Stomach (tissue), 19 donors: ENCODE results near the gene OR2M5. TPM values are rescaled to one million over a fixed set of nuclear protein-coding genes. Genes with fewer than 3 reads are reported as not detected.

Source experiments
- DNase-seq, 2 donors: peaks; one replicate each; pipeline versions ENCODE4 v3.0.0 to v3.0.0-alpha.2; 2013 to 2019
- H3K27ac ChIP-seq, 5 donors: fragments of 200-600 bp in 4 of 5; sonication (generic) in 4 of 5; one replicate each; pipeline ENCODE4 v1.5.1; 2013 to 2019; ENCODE audit warnings: mild to moderate bottlenecking in 1 of 5, moderate library complexity in 1 of 5
- H3K27me3 ChIP-seq, 3 donors: fragments of 200-600 bp; sonication (generic); one replicate each; pipeline ENCODE4 v1.5.1; 2017 to 2019; ENCODE audit warnings: mixed run types in 1 of 3
- H3K36me3 ChIP-seq, 4 donors: fragments of 200-600 bp; sonication (generic); 1 replicate in 3 of 4; 2 replicates in 1 of 4; pipeline ENCODE4 v1.5.1; 2016 to 2019
- H3K4me1 ChIP-seq, 4 donors: fragments of 200-600 bp; sonication (generic); one replicate each; pipeline ENCODE4 v1.5.1; 2016 to 2019
- H3K4me3 ChIP-seq, 4 donors: fragments of 200-600 bp; sonication (generic) in 3 of 4; one replicate each; pipeline ENCODE4 v1.5.1; 2016 to 2019; ENCODE audit warnings: mild to moderate bottlenecking in 1 of 4
- H3K9me3 ChIP-seq, 4 donors: fragments of 200-600 bp; sonication (generic); one replicate each; pipeline ENCODE4 v1.5.1; 2016 to 2019
- EP300 ChIP-seq: sonication (generic); formaldehyde crosslinking; IDR thresholded peaks from one replicate; pipeline ENCODE4 v1.6.1; 2017; ENCODE audit warnings: antibody characterized with exemption
- POLR2A ChIP-seq, 4 donors: fragments of 450-650 bp; IDR thresholded peaks; one replicate each; pipeline ENCODE4 v1.6.1; 2016; ENCODE audit warnings: antibody characterized with exemption in 4 of 4, control low read depth in 2 of 4, mild to moderate bottlenecking in 1 of 4, moderate library complexity in 1 of 4
- POLR2AphosphoS5 ChIP-seq, 3 donors: sonication (generic); formaldehyde crosslinking; IDR thresholded peaks; one replicate each; pipeline ENCODE4 v1.6.1; 2016; ENCODE audit warnings: antibody characterized with exemption in 3 of 3
- WGBS, 5 donors: extraction: QIAGEN DNeasy Blood & Tissue Kit in 3 of 5; methylation state at CpG; one replicate each; pipeline versions ENCODE4 v1.1.5 to v1.1.7; 2013 to 2018; 5-methylcytosine and 5-hydroxymethylcytosine counted together
- intact Hi-C: fragments of 100-400 bp; cut with DNase I; formaldehyde crosslinking; loops from one replicate; pipeline ENCODE4 v1.15.1; 2023; ENCODE audit warnings: low total_unique reads
- long read RNA-seq, 10 donors: transcript quantifications; one replicate each; lab custom pipeline, GENCODE V29; 2026
- polyA plus RNA-seq, 3 donors: library from polyadenylated mRNA; stranded (reverse); fragments of 200-250 nt; gene quantifications; one replicate each; pipeline ENCODE4 v1.2.3, GENCODE V29; 2013
- total RNA-seq, 5 donors: library from RNA; depleted of rRNA; stranded (reverse); fragments of >200 nt; gene quantifications; one replicate each; pipeline versions ENCODE4 v1.1.0 to v1.2.3, GENCODE V29; 2014 to 2016
- TF ChIP-seq, protein P1 (sequence below), 7 experiments: fragments of 450-650 bp in 4 of 7; fragments of 200-600 bp in 3 of 7; sonication (generic) in 3 of 7; IDR thresholded peaks; one replicate each; pipeline ENCODE4 v1.5.1; 2016 to 2019; ENCODE audit warnings: antibody characterized with exemption in 7 of 7, control low read depth in 2 of 7, mild to moderate bottlenecking in 1 of 7
- donor health status: healthy with polysubstance abuse.
- donor health status: Bipolar disorder and iron deficiency.
- donor health status: healthy.

Gene OR2M5, protein sequence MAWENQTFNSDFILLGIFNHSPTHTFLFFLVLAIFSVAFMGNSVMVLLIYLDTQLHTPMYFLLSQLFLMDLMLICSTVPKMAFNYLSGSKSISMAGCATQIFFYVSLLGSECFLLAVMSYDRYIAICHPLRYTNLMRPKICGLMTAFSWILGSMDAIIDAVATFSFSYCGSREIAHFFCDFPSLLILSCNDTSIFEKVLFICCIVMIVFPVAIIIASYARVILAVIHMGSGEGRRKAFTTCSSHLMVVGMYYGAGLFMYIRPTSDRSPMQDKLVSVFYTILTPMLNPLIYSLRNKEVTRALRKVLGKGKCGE
- not detected for total RNA-seq
- polyA plus RNA-seq, result not detected
- long read RNA-seq, donor 1, result 0 reads
- long read RNA-seq, donor 2, result 0 reads
- long read RNA-seq, donor 3, result 0 reads
- long read RNA-seq, donor 4, result 0 reads
- long read RNA-seq, donor 5, result 0 reads
- long read RNA-seq, donor 6, result 0 reads
- long read RNA-seq, donor 7, partial matches to known transcripts, result 0 of 1 reads
- long read RNA-seq, donor 7, other reads (novel, unspliced or antisense), result 0 of 1 reads
- long read RNA-seq, donor 8, result 0 reads
- long read RNA-seq, donor 9, result 0 reads
- long read RNA-seq, donor 10, result 0 reads

DNA sequence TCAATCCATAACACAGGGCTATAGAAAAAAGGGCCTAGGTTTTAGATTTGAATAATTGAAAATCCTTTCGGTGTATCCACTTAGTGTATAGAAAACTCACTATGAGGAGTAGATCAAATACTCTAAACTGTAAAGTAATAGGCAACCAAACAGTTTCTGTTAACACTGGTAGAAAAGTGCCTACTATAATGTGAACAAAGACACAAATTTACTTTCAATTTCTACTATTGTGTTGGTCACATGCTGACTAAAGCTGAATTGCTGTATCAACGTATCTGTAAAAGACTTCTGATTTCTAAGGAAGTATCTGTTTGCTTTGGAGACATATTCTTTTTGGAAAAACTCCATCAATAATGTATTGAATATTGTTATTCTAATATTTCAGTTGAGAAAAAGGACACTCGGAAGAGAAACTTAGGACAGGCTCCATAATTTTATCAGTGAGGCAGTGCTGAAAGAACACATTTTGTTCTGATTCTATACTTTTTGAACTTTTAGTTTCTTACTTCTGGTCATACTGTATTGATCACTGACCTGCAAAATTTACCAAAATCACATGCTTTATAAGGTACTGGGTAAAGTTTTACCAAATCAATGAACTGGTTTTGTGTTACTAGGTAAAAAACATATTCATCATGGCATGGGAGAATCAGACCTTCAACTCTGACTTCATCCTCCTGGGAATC lies at the start of gene OR2M5:
OR2M5 (plus strand) TSS at position 636 of the 686 bp plus-strand sequence; CDS start at position 636, 0 bp downstream.
- intact Hi-C loops, result no loop called here
- Histone ChIP-seq H3K27ac (no peak within 1 kb of the TSS), H3K27me3 (no peaks in the 10 kb centered on the region), H3K4me1 (no peaks in the 10 kb centered on the region), H3K9me3 (peaks cover 0 to 15% (median 3%) of the 10 kb centered on the region in 4 donors), H3K4me3 (no peak within 1 kb of the TSS), H3K36me3 (no peaks in the 10 kb centered on the region)
- 81 to 89% (median 86%) methylated on average over 3 of the region's 3 CpGs for WGBS, 5 donors
- no peak for DNase-seq
- TF ChIP-seq, protein P1, sequence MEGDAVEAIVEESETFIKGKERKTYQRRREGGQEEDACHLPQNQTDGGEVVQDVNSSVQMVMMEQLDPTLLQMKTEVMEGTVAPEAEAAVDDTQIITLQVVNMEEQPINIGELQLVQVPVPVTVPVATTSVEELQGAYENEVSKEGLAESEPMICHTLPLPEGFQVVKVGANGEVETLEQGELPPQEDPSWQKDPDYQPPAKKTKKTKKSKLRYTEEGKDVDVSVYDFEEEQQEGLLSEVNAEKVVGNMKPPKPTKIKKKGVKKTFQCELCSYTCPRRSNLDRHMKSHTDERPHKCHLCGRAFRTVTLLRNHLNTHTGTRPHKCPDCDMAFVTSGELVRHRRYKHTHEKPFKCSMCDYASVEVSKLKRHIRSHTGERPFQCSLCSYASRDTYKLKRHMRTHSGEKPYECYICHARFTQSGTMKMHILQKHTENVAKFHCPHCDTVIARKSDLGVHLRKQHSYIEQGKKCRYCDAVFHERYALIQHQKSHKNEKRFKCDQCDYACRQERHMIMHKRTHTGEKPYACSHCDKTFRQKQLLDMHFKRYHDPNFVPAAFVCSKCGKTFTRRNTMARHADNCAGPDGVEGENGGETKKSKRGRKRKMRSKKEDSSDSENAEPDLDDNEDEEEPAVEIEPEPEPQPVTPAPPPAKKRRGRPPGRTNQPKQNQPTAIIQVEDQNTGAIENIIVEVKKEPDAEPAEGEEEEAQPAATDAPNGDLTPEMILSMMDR (IDR thresholded peaks at IDR 0.05), result no peak
- TF ChIP-seq POLR2A (IDR thresholded peaks at IDR 0.05) (no peak), EP300 (no peak), POLR2AphosphoS5 (IDR thresholded peaks at IDR 0.05) (no peak)

DNA sequence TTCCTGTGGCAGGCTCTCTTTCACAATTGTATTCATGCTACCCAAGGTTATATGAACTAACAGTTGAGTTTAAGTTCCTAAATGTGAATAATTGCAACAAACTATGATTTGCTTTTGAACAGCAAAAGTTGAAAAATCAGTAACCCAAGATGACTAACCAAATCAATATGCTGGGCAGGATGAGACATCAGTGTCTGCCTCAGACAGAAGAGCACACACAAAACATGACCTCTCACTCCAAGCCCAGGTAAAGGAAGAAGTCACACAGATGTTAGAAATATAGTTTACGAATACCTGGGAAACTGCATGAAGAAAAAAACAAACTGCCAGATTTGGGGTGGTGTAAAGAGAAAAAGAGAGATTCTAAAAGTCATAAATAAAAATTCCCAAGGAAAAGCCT lies 46.4 kb upstream of the OR2M5 start:
- TF ChIP-seq POLR2A (IDR thresholded peaks at IDR 0.05) (no peak), EP300 (no peak), POLR2AphosphoS5 (IDR thresholded peaks at IDR 0.05) (no peak)
- TF ChIP-seq, protein P1 (IDR thresholded peaks at IDR 0.05), result no peak
- Histone ChIP-seq H3K27me3 (no peaks in the 10 kb centered on the region), H3K4me1 (no peaks in the 10 kb centered on the region), H3K27ac (no peak overlapping the region), H3K36me3 (no peaks in the 10 kb centered on the region), H3K4me3 (no peak overlapping the region), H3K9me3 (peaks cover 0 to 8% (median 0%) of the 10 kb centered on the region in 4 donors)
- intact Hi-C loops, result no loop called here
- 57 to 83% (median 77%) methylated on average over 1 of the region's 1 CpG for WGBS, 5 donors
- no peak for DNase-seq

DNA sequence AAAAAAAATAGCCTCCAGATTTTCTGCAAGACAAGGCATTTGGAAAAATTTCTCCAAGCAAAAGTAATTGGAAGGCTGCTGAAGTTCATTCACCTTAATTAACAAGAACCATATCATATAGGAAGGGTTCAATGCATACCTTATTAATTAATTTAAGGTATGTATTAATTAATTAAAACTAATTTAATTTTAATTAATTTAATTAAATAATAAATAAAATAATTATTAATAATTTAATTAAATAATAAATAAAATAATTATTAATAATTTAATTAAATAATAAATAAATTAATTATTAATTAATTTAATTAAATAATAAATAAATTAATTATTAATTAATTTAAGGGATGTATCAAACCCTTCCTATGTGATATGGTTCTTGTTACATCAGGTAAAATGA lies 42.1 kb upstream of the OR2M5 start:
- Histone ChIP-seq H3K27ac (no peak overlapping the region), H3K4me1 (no peaks in the 10 kb centered on the region), H3K27me3 (no peaks in the 10 kb centered on the region), H3K4me3 (no peak overlapping the region), H3K9me3 (peaks cover 0 to 24% (median 21%) of the 10 kb centered on the region in 4 donors), H3K36me3 (no peaks in the 10 kb centered on the region)
- DNase-seq, result no peak
- no peak for TF ChIP-seq POLR2A (IDR thresholded peaks at IDR 0.05)
- TF ChIP-seq, protein P1 (IDR thresholded peaks at IDR 0.05), result no peak
- TF ChIP-seq POLR2AphosphoS5 (IDR thresholded peaks at IDR 0.05), result no peak
- TF ChIP-seq EP300, result no peak
- intact Hi-C loops, result no loop called here

DNA sequence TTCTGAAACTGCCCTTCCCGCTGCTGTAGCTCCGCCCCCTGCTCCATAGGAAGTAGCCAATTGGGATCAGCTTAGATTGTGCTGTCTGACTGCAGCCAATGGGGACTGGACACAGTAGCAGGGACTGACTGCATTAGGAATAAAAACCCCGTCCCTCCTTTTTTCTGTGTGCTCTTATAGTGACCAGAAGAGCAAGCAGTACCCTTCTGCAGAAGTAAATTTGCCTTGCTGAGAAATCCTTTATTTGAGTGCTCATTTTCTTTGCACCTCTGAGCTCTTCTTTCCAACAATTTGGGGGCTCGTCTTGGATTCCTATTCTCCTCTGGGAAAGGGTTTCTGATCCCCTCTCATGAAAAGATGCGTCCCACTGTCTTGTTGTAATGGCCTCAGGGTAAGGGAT lies 33.8 kb upstream of the OR2M5 start:
- Histone ChIP-seq H3K27ac (no peak overlapping the region), H3K4me1 (no peaks in the 10 kb centered on the region), H3K27me3 (no peaks in the 10 kb centered on the region), H3K4me3 (no peak overlapping the region), H3K9me3 (peaks cover 15 to 52% (median 35%) of the 10 kb centered on the region in 4 donors), H3K36me3 (no peaks in the 10 kb centered on the region)
- DNase-seq, result no peak
- TF ChIP-seq POLR2A (IDR thresholded peaks at IDR 0.05), result no peak
- no peak for TF ChIP-seq POLR2AphosphoS5 (IDR thresholded peaks at IDR 0.05)
- TF ChIP-seq EP300, result no peak
- TF ChIP-seq, protein P1 (IDR thresholded peaks at IDR 0.05), result no peak
- WGBS, 5 donors, result 65 to 80% (median 78%) methylated on average over 5 of the region's 5 CpGs
- intact Hi-C loops, result no loop called here
